ENCODE measurements around the gene SERPINE1.

- peak; percentile 21; the same call in 1 of the 2 replicates for TF ChIP-seq RAD21 (IDR thresholded peaks at IDR 0.05; ENCODE audit: low read length)
- no peak for TF ChIP-seq CTCF (conservative IDR thresholded peaks at IDR 0.05; ENCODE audit: low read depth, low read length)
- TF ChIP-seq CHD1 (IDR thresholded peaks at IDR 0.05; ENCODE audit: low read depth, low read length) = no peak
Measured at GRCh38 chr7:101099969-101100781, 26.7 kb upstream of the SERPINE1 start.

Data from IMR-90 (cell line).